ENCODE measurements around the gene NEDD8.

Gene NEDD8

GRCh38 chr14:24179294-24179960 is 52.7 kb downstream of the NEDD8 start:
- no peaks in the 10 kb centered on the region for H3K79me2 ChIP-seq (ENCODE audit: insufficient read depth, low read depth)
- H3K4me1 ChIP-seq (ENCODE audit: low read depth, poor library complexity, severe bottlenecking), result no peaks in the 10 kb centered on the region
- H4K20me1 ChIP-seq (ENCODE audit: insufficient read depth), result no peaks in the 10 kb centered on the region
- H3K4me3 ChIP-seq (IDR thresholded peaks at IDR 0.05; ENCODE audit: insufficient read depth, low read depth, low read length), result no peak overlapping the region
- no peak overlapping the region for H3K9ac ChIP-seq
- H3K36me3 ChIP-seq (ENCODE audit: insufficient read depth), result no peaks in the 10 kb centered on the region
- no peak overlapping the region for H3K4me2 ChIP-seq
- H3K27me3 ChIP-seq (ENCODE audit: insufficient read depth, low read depth), result no peaks in the 10 kb centered on the region
- no peak overlapping the region for H3K27ac ChIP-seq
- H2AFZ ChIP-seq (ENCODE audit: low read depth), result no peak overlapping the region
- TF ChIP-seq, protein P1, sequence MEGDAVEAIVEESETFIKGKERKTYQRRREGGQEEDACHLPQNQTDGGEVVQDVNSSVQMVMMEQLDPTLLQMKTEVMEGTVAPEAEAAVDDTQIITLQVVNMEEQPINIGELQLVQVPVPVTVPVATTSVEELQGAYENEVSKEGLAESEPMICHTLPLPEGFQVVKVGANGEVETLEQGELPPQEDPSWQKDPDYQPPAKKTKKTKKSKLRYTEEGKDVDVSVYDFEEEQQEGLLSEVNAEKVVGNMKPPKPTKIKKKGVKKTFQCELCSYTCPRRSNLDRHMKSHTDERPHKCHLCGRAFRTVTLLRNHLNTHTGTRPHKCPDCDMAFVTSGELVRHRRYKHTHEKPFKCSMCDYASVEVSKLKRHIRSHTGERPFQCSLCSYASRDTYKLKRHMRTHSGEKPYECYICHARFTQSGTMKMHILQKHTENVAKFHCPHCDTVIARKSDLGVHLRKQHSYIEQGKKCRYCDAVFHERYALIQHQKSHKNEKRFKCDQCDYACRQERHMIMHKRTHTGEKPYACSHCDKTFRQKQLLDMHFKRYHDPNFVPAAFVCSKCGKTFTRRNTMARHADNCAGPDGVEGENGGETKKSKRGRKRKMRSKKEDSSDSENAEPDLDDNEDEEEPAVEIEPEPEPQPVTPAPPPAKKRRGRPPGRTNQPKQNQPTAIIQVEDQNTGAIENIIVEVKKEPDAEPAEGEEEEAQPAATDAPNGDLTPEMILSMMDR (conservative IDR thresholded peaks at IDR 0.05; ENCODE audit: low read depth, low read length), result no peak

- Histone ChIP-seq H4K20me1 (ENCODE audit: insufficient read depth) (no peaks in the 10 kb centered on the region), H3K4me2 (no peak overlapping the region), H3K4me1 (ENCODE audit: low read depth, poor library complexity, severe bottlenecking) (no peaks in the 10 kb centered on the region), H2AFZ (ENCODE audit: low read depth) (no peak overlapping the region), H3K4me3 (IDR thresholded peaks at IDR 0.05; ENCODE audit: insufficient read depth, low read depth, low read length) (no peak overlapping the region), H3K36me3 (ENCODE audit: insufficient read depth) (no peaks in the 10 kb centered on the region), H3K79me2 (ENCODE audit: insufficient read depth, low read depth) (no peaks in the 10 kb centered on the region), H3K27ac (no peak overlapping the region), H3K9ac (no peak overlapping the region), H3K27me3 (ENCODE audit: insufficient read depth, low read depth) (no peaks in the 10 kb centered on the region)
- TF ChIP-seq, protein P1 (conservative IDR thresholded peaks at IDR 0.05; ENCODE audit: low read depth, low read length), result no peak
Observed at GRCh38 chr14:24178399-24179178, 53.6 kb downstream of the NEDD8 start.

DNA sequence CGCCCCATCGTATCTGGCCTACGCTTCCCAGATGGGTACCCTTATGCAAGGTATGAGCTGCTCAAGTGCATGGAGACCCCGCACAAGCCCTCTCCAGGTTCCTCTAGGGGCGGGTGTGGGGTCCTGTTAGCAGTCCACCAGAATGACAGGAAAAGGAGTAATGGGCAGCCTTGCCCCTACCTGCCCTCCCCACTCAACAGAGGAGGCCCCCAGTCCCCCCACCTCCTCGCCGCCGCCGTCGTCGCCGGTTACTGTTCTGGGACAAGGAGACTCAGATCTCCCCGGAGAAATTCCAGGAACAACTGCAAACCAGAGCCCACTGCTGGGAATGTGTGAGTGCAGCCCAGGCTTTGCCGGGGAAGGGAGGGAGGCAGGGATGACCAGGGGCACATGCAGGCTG is 54.3 kb downstream of the NEDD8 start:
- Histone ChIP-seq H3K9ac (no peak overlapping the region), H3K36me3 (ENCODE audit: insufficient read depth) (no peaks in the 10 kb centered on the region), H3K27ac (no peak overlapping the region), H2AFZ (ENCODE audit: low read depth) (no peak overlapping the region), H3K4me3 (IDR thresholded peaks at IDR 0.05; ENCODE audit: insufficient read depth, low read depth, low read length) (no peak overlapping the region), H3K79me2 (ENCODE audit: insufficient read depth, low read depth) (no peaks in the 10 kb centered on the region), H3K4me1 (ENCODE audit: low read depth, poor library complexity, severe bottlenecking) (no peaks in the 10 kb centered on the region), H3K4me2 (no peak overlapping the region), H4K20me1 (ENCODE audit: insufficient read depth) (no peaks in the 10 kb centered on the region), H3K27me3 (ENCODE audit: insufficient read depth, low read depth) (no peaks in the 10 kb centered on the region)
- TF ChIP-seq, protein P1 (conservative IDR thresholded peaks at IDR 0.05; ENCODE audit: low read depth, low read length), result no peak

DNA sequence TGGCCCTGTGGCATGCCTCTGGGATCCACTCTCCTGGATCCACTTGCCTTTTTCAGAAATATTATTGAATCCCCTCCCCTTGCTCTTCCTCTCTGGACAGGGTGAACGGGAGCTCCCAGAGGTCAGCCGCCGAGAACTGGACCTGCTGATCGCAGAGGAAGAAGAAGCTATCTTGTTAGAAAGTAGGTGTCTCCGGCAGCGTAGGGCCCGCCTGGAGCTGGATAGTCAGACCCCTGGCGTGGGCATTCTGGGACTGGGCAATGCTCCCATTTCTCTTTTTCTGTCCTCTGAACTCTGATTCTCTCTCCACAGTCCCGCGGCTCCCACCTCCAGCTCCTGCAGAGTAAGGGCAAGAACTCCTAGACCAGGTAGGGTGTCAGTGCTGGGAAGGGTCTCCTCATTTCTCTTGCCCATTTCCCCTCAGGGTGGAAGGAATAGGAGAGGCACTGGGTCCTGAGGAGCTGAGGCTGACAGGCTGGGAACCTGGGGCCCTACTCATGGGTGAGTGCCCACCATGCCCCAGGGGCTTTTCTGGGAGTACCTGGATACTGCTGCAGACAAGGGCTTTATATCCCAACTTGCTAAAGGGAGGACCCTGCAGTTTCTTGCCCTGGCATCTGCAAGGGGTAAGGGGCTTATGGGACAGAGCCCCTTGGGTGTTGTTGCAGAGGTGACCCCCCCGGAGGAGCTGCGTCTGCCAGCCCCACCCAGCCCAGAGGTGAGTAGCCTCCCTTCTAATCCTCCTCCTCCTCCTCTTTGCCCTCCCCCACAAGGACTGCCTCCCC is 54.9 kb downstream of the NEDD8 start:
- Histone ChIP-seq H3K27me3 (ENCODE audit: insufficient read depth, low read depth) (no peaks in the 10 kb centered on the region), H3K36me3 (ENCODE audit: insufficient read depth) (no peaks in the 10 kb centered on the region), H3K4me3 (IDR thresholded peaks at IDR 0.05; ENCODE audit: insufficient read depth, low read depth, low read length) (no peak overlapping the region), H3K4me2 (no peak overlapping the region), H3K9ac (no peak overlapping the region), H4K20me1 (ENCODE audit: insufficient read depth) (no peaks in the 10 kb centered on the region), H3K4me1 (ENCODE audit: low read depth, poor library complexity, severe bottlenecking) (no peaks in the 10 kb centered on the region), H3K79me2 (ENCODE audit: insufficient read depth, low read depth) (no peaks in the 10 kb centered on the region), H3K27ac (no peak overlapping the region), H2AFZ (ENCODE audit: low read depth) (no peak overlapping the region)
- TF ChIP-seq, protein P1 (conservative IDR thresholded peaks at IDR 0.05; ENCODE audit: low read depth, low read length), result no peak
